ENCODE measurements around the gene AREL1. TPM values are rescaled to one million over a fixed set of nuclear protein-coding genes. Genes with fewer than 3 reads are reported as not detected.
A peak's percentile ranks its signal among the peaks of the same experiment; 100 is the strongest.

Gene AREL1
- total and polyA plus RNA-seq, 3 donors from 2014 or later = 47.7 to 69.9 (median 58.8) TPM

DNA sequence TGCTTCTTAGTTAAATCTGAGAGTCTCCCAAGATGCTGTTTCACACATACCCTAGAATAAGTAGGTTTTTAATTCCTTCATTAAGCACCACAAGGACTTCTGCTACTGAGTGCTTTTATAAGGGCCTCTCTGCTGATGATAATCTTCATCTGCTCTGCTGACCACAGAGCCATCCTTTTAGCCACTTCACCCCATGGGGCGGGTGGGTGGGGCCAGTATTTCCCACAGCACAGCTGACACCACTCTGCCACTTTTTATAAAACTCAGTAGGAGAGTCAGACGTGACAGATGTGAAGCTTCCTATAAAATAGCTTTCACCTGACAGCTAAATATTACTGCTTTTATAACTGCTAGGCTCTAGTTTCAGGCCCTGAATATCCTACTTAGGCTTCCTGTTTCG is 20.3 kb upstream of the AREL1 start:
- Histone ChIP-seq H3K4me1 (no peaks in the 10 kb centered on the region), H3K27me3 (no peaks in the 10 kb centered on the region), H3K27ac (peak overlapping the region in 1 of 2 donors; percentile 56), H3K9me3 (no peaks in the 10 kb centered on the region), H3K4me3 (no peak overlapping the region), H3K36me3 (ENCODE audit: low read depth, missing control alignments) (no peaks in the 10 kb centered on the region)
- WGBS, 2 donors = 82 to 92% methylated on average over 3 of the region's 3 CpGs
- intact Hi-C loops (cut with DNase I; ENCODE audit: low total_unique reads) = no loop called here
- no peak for DNase-seq
- TF ChIP-seq, protein P1, sequence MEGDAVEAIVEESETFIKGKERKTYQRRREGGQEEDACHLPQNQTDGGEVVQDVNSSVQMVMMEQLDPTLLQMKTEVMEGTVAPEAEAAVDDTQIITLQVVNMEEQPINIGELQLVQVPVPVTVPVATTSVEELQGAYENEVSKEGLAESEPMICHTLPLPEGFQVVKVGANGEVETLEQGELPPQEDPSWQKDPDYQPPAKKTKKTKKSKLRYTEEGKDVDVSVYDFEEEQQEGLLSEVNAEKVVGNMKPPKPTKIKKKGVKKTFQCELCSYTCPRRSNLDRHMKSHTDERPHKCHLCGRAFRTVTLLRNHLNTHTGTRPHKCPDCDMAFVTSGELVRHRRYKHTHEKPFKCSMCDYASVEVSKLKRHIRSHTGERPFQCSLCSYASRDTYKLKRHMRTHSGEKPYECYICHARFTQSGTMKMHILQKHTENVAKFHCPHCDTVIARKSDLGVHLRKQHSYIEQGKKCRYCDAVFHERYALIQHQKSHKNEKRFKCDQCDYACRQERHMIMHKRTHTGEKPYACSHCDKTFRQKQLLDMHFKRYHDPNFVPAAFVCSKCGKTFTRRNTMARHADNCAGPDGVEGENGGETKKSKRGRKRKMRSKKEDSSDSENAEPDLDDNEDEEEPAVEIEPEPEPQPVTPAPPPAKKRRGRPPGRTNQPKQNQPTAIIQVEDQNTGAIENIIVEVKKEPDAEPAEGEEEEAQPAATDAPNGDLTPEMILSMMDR (IDR thresholded peaks at IDR 0.05) = no peak
- no peak for TF ChIP-seq POLR2A (IDR thresholded peaks at IDR 0.05)

DNA sequence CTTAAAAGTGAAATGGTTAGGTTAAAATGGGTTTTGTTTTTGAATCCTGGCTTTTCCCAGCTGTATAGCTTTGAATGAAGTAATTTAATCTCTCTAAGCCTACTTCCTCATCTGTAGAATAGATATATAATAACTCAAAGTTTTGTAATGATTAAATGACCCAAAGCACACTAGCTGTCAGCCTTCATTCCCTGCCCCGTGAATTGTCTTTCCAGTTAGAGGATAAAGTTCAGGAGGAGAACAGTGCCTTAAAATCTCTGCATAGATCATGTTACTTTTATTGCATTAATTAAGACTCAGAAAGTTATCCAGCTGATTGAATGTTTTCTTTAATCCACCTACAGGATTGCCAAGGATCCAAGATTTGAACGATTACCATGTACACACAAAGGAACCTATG is 19.5 kb upstream of the AREL1 start:
- Histone ChIP-seq H3K27ac (no peak overlapping the region), H3K4me3 (no peak overlapping the region), H3K9me3 (no peaks in the 10 kb centered on the region), H3K27me3 (no peaks in the 10 kb centered on the region), H3K36me3 (ENCODE audit: low read depth, missing control alignments) (no peaks in the 10 kb centered on the region), H3K4me1 (no peaks in the 10 kb centered on the region)
- WGBS, 2 donors = 83 to 85% methylated on average over 2 of the region's 2 CpGs
- no peak for DNase-seq
- TF ChIP-seq, protein P1 (IDR thresholded peaks at IDR 0.05) = no peak
- TF ChIP-seq POLR2A (IDR thresholded peaks at IDR 0.05) = no peak
- intact Hi-C loops (cut with DNase I; ENCODE audit: low total_unique reads) = no loop called here

DNA sequence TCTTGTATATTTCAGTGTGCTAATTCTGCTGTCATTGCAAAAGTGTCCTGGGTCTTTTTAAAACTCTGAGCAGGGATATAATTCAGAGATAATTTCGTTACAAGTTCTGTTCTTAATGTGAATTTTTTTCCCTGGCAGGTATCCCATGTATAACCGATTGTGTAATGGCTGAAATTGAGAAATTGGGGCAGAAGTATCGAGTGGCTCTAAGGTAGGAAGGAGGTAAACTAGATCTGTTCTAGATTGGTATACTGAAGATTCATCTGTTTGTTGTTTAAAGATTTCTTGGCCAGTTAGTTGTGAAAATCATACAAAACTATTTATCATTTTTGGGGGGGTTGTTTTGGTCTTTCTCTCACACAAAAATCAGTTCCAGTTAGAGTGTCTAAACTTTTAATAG is 10.3 kb upstream of the AREL1 start:
- H3K4me1 ChIP-seq = no peaks in the 10 kb centered on the region
- TF ChIP-seq, protein P1 (IDR thresholded peaks at IDR 0.05) = no peak
- TF ChIP-seq POLR2A (IDR thresholded peaks at IDR 0.05) = no peak
- H3K4me3 ChIP-seq = no peak overlapping the region
- intact Hi-C loops (cut with DNase I; ENCODE audit: low total_unique reads) = no loop called here
- H3K36me3 ChIP-seq (ENCODE audit: low read depth, missing control alignments) = no peaks in the 10 kb centered on the region
- no peak for DNase-seq
- WGBS, 2 donors = 85 to 93% methylated on average over 3 of the region's 3 CpGs
- H3K27ac ChIP-seq = no peak overlapping the region
- no peaks in the 10 kb centered on the region for H3K9me3 ChIP-seq
- H3K27me3 ChIP-seq = no peaks in the 10 kb centered on the region

GRCh38 chr14:74720526-74720925 is 7.6 kb upstream of the AREL1 start:
- TF ChIP-seq, protein P1 (IDR thresholded peaks at IDR 0.05) = no peak
- TF ChIP-seq POLR2A (IDR thresholded peaks at IDR 0.05) = no peak
- no peak for DNase-seq
- Histone ChIP-seq H3K36me3 (ENCODE audit: low read depth, missing control alignments) (no peaks in the 10 kb centered on the region), H3K9me3 (no peaks in the 10 kb centered on the region), H3K4me1 (no peaks in the 10 kb centered on the region), H3K4me3 (no peak overlapping the region), H3K27me3 (no peaks in the 10 kb centered on the region), H3K27ac (no peak overlapping the region)
- intact Hi-C loops (cut with DNase I; ENCODE audit: low total_unique reads) = no loop called here

GRCh38 chr14:74713395-74713735 is 485 bp upstream of the AREL1 start:
- intact Hi-C loops (cut with DNase I; ENCODE audit: low total_unique reads) = no loop called here
- H3K27me3 ChIP-seq = no peaks in the 10 kb centered on the region
- WGBS, 2 donors = 7 to 14% methylated on average over 6 of the region's 6 CpGs
- no peaks in the 10 kb centered on the region for H3K9me3 ChIP-seq
- H3K36me3 ChIP-seq (ENCODE audit: low read depth, missing control alignments) = no peaks in the 10 kb centered on the region
- peaks cover 18% of the 10 kb centered on the region for H3K4me1 ChIP-seq
- TF ChIP-seq, protein P1 (IDR thresholded peaks at IDR 0.05) = no peak
- no peak for TF ChIP-seq POLR2A (IDR thresholded peaks at IDR 0.05)
- no peak for DNase-seq
- peak overlapping the region; percentile 67 to 89 for H3K4me3 ChIP-seq
- peak overlapping the region; percentile 77 to 79 for H3K27ac ChIP-seq

Data from testis (tissue), 3 donors.